Measurements from ENCODE around the gene VAV3. TPM values are rescaled to one million over a fixed set of nuclear protein-coding genes. Genes with fewer than 3 reads are reported as not detected.

The VAV3 gene
- polyA plus RNA-seq, 1 experiment = not detected

DNA sequence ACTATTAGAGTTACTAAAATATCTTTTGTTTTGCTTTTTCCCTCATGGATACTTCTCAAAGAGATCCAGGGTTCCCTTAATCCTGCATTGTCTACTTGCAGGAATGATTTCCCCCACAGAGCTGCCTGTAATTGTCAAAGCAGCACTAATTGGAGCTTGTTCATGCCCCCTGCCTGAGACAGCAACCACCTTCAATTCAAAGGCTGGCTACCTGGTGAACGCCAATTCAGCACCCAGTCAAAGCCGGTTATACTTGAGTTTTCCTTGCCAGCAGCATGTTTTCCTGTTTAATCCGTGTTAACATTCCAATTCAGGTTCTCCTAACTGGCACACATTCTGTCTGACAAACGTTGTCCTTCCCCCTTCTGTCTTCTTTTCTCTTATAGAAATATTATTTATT is 441.2 kb downstream of the VAV3 start:
- Histone ChIP-seq H3K4me3 (ENCODE audit: low read depth, low read length) (no peak overlapping the region), H3K36me3 (ENCODE audit: control insufficient read depth, insufficient read depth, low read length) (no peaks in the 10 kb centered on the region), H3K27me3 (ENCODE audit: control insufficient read depth, insufficient read depth, low read length) (no peaks in the 10 kb centered on the region)
- TF ChIP-seq CTCF (IDR thresholded peaks at IDR 0.05; ENCODE audit: insufficient read depth, low read depth, low read length) = no peak
- ChIA-PET CTCF (no interaction called here), POLR2A (no interaction called here)
- no peak for DNase-seq (ENCODE audit: low read depth)

- H3K36me3 ChIP-seq (ENCODE audit: control insufficient read depth, insufficient read depth, low read length) = no peaks in the 10 kb centered on the region
- no peaks in the 10 kb centered on the region for H3K27me3 ChIP-seq (ENCODE audit: control insufficient read depth, insufficient read depth, low read length)
- no peak overlapping the region for H3K4me3 ChIP-seq (ENCODE audit: low read depth, low read length)
- CTCF ChIA-PET = no interaction called here
- POLR2A ChIA-PET = no interaction called here
- no peak for DNase-seq (ENCODE audit: low read depth)
- no peak for TF ChIP-seq CTCF (IDR thresholded peaks at IDR 0.05; ENCODE audit: insufficient read depth, low read depth, low read length)
Measured at GRCh38 chr1:107523061-107523460, 441.9 kb downstream of the VAV3 start.

Small RNA genes within 50 kb of the gene (small RNA-seq; reads per million reads assigned to genes)
- gene MIR7852 (ENCODE audit: insufficient read length, low read depth, low replicate concordance) = not detected

Other genes starting within 250 kb of the VAV3 start
- 20.2 and 39.1 TPM in 2 replicates for gene SLC25A24, start 235.2 kb upstream of the VAV3 start, polyA plus RNA-seq (2011; rRNA removed)

All from BJ (cell line).